GM23248 (cell line): ENCODE measurements around the gene TMX3.

Source experiments
- EZH2 ChIP-seq: fragments of 200-600 bp; sonication (generic); IDR thresholded peaks from 2 replicates; pipeline ENCODE4 v1.6.1; 2018; ENCODE audit warnings: antibody characterized with exemption, mild to moderate bottlenecking; ENCODE audit not compliant: insufficient read depth, poor library complexity, severe bottlenecking
- EZH2phosphoT487 ChIP-seq: fragments of 200-600 bp; sonication (generic); IDR thresholded peaks from 2 replicates; pipeline ENCODE4 v1.6.1; 2018; ENCODE audit warnings: antibody characterized with exemption, moderate library complexity, mild to moderate bottlenecking, low read depth; ENCODE audit not compliant: insufficient read depth

DNA sequence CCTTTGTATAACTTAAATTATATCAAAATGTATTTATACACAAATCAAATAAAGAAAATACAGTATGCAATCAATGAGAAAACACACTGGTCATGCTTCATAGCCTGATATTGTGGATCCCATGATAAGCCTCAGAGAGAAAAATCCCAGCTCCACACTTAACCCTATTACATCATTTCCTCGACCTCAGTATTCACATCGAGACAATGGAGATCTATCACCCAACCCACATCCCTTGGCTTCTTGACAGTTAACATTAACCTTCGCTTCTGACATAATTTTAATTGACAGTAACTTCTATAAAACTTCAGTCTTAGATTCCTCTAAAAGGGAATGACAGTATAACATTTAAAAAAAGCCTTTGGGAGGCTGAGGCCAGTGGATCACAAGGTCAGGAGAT, 11.6 kb downstream of the TMX3 start:
- TF ChIP-seq EZH2 (no peak), EZH2phosphoT487 (no peak)
